Stomach smooth muscle (tissue), 2 donors: ENCODE data around the gene TMEM59L.
A peak's percentile ranks its signal among the peaks of the same experiment; 100 is the strongest.

Experiments used
- H3K27ac ChIP-seq: one replicate; pipeline ENCODE4 v1.7.0; 2013; ENCODE audit warnings: mild to moderate bottlenecking, low read length, inconsistent platforms
- H3K27me3 ChIP-seq, 2 donors: one replicate each; pipeline ENCODE4 v1.7.0; 2013; ENCODE audit warnings: low read length in 2 of 2; ENCODE audit not compliant: insufficient read depth in 2 of 2, control insufficient read depth in 1 of 2
- H3K36me3 ChIP-seq, 2 donors: one replicate each; pipeline ENCODE4 v1.7.0; 2013; ENCODE audit warnings: low read length in 2 of 2; ENCODE audit not compliant: control insufficient read depth in 2 of 2, insufficient read depth in 2 of 2
- H3K4me1 ChIP-seq: one replicate; pipeline ENCODE4 v1.7.0; 2013; ENCODE audit warnings: low read length; ENCODE audit not compliant: control insufficient read depth, insufficient read depth
- H3K4me3 ChIP-seq, 2 donors: one replicate each; pipeline ENCODE4 v1.7.0; 2013; ENCODE audit warnings: low read length in 2 of 2
- H3K9ac ChIP-seq, 2 donors: one replicate each; pipeline ENCODE4 v1.7.0; 2013; ENCODE audit warnings: low read length in 2 of 2, mild to moderate bottlenecking in 1 of 2
- H3K9me3 ChIP-seq, 2 donors: one replicate each; pipeline ENCODE4 v1.7.0; 2013; ENCODE audit warnings: low read length in 2 of 2; ENCODE audit not compliant: control insufficient read depth in 2 of 2
- donor health status: healthy.
- donor health status: Pancreatic carcinoma.

The TMEM59L gene

GRCh38 chr19:18662972-18663732 is 50.5 kb downstream of the TMEM59L start:
- peaks cover 0 to 3% of the 10 kb centered on the region in 2 donors for H3K9me3 ChIP-seq
- H3K27me3 ChIP-seq = no peaks in the 10 kb centered on the region
- peaks cover 59% of the 10 kb centered on the region for H3K4me1 ChIP-seq
- H3K36me3 ChIP-seq = peaks cover 4 to 10% of the 10 kb centered on the region in 2 donors
- no peak overlapping the region for H3K9ac ChIP-seq
- H3K4me3 ChIP-seq = no peak overlapping the region
- peak overlapping the region; percentile 67 for H3K27ac ChIP-seq

DNA sequence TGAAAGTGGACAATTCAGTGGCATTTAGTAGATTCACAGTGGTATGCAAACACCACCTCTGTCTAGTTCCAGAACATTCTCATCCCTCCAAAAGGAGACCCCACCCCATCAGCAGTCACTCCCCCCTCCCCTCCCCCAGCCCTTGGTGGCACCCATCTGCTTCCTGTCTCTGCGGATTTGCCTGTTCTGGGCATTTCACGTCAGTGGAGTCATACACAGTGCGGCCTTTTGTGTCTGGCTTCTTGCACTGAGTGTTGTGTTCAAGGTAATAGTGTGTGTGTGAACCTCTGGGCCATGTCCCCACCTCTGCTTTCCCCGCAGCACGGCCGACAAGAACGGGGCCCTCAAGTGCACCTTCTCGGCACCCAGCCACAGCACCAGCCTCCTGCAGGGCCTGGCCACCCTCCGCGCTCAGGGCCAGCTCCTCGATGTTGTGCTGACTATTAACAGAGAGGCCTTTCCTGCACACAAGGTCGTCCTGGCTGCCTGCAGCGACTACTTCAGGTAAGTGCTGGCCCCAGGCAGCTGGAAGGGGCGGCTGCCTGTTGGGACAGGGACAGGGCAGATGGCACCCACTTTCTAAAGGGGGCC is 51.4 kb downstream of the TMEM59L start:
- H3K9me3 ChIP-seq = peaks cover 0 to 3% of the 10 kb centered on the region in 2 donors
- no peak overlapping the region for H3K4me3 ChIP-seq
- peaks cover 11 to 14% of the 10 kb centered on the region in 2 donors for H3K36me3 ChIP-seq
- peaks cover 50% of the 10 kb centered on the region for H3K4me1 ChIP-seq
- H3K27ac ChIP-seq = peak overlapping the region; percentile 67
- no peaks in the 10 kb centered on the region for H3K27me3 ChIP-seq
- no peak overlapping the region for H3K9ac ChIP-seq

- Histone ChIP-seq H3K27me3 (no peaks in the 10 kb centered on the region), H3K4me1 (peaks cover 40% of the 10 kb centered on the region), H3K36me3 (peaks cover 16 to 24% of the 10 kb centered on the region in 2 donors), H3K4me3 (peak overlapping the region; percentile 31 to 52), H3K9me3 (peaks cover 0 to 3% of the 10 kb centered on the region in 2 donors), H3K27ac (peak overlapping the region; percentile 91), H3K9ac (peak overlapping the region; percentile 55 to 68)
Measured at GRCh38 chr19:18665771-18666202, 53.1 kb downstream of the TMEM59L start.

DNA sequence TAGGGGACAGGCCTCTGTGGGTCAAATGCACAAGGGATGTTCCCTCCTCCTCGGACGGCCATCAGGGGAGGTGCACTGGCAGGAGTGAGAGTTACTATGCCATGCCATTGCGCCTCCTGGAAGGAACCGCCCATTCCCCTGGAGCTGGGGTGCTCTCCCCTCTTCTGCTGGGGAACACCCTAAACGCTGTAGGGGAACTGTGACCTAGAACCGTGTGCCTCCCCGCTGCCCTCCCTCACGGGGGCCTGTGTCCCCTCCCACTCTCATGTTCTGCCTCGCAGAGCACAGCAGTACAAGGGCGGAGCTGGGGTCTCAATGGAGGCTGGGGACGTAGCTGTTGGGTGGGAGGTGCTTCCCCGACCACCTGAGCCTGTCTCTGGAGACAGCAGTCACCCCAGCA is 53.6 kb downstream of the TMEM59L start:
- Histone ChIP-seq H3K4me1 (peaks cover 42% of the 10 kb centered on the region), H3K27me3 (no peaks in the 10 kb centered on the region), H3K27ac (peak overlapping the region; percentile 91), H3K4me3 (peak overlapping the region in 1 of 2 donors; percentile 52), H3K9me3 (peaks cover 0 to 3% of the 10 kb centered on the region in 2 donors), H3K9ac (peak overlapping the region; percentile 55 to 68), H3K36me3 (peaks cover 16 to 22% of the 10 kb centered on the region in 2 donors)

GRCh38 chr19:18666784-18667183 is 54.1 kb downstream of the TMEM59L start:
- H3K36me3 ChIP-seq = peaks cover 16 to 17% of the 10 kb centered on the region in 2 donors
- H3K27me3 ChIP-seq = no peaks in the 10 kb centered on the region
- H3K27ac ChIP-seq = peak overlapping the region; percentile 91
- peaks cover 0 to 2% of the 10 kb centered on the region in 2 donors for H3K9me3 ChIP-seq
- peak overlapping the region in 1 of 2 donors; percentile 29 for H3K4me3 ChIP-seq
- H3K9ac ChIP-seq = peak overlapping the region; percentile 55 to 68
- peaks cover 45% of the 10 kb centered on the region for H3K4me1 ChIP-seq

- Histone ChIP-seq H3K36me3 (peaks cover 16% of the 10 kb centered on the region in 2 donors), H3K9me3 (no peaks in the 10 kb centered on the region), H3K9ac (no peak overlapping the region), H3K4me3 (no peak overlapping the region), H3K27me3 (no peaks in the 10 kb centered on the region), H3K4me1 (peaks cover 49% of the 10 kb centered on the region), H3K27ac (no peak overlapping the region)
Measured at GRCh38 chr19:18667531-18668251, 55.0 kb downstream of the TMEM59L start.

GRCh38 chr19:18668252-18668631 is 55.6 kb downstream of the TMEM59L start:
- Histone ChIP-seq H3K4me3 (no peak overlapping the region), H3K4me1 (peaks cover 49% of the 10 kb centered on the region), H3K27me3 (no peaks in the 10 kb centered on the region), H3K36me3 (peaks cover 16% of the 10 kb centered on the region in 2 donors), H3K27ac (no peak overlapping the region), H3K9me3 (no peaks in the 10 kb centered on the region), H3K9ac (no peak overlapping the region)

GRCh38 chr19:18668744-18669523 is 56.3 kb downstream of the TMEM59L start:
- H3K27me3 ChIP-seq = no peaks in the 10 kb centered on the region
- no peak overlapping the region for H3K4me3 ChIP-seq
- no peak overlapping the region for H3K27ac ChIP-seq
- H3K4me1 ChIP-seq = peaks cover 45% of the 10 kb centered on the region
- H3K36me3 ChIP-seq = peaks cover 16% of the 10 kb centered on the region in 2 donors
- no peaks in the 10 kb centered on the region for H3K9me3 ChIP-seq
- no peak overlapping the region for H3K9ac ChIP-seq

GRCh38 chr19:18669524-18669817 is 56.8 kb downstream of the TMEM59L start:
- no peaks in the 10 kb centered on the region for H3K9me3 ChIP-seq
- H3K4me3 ChIP-seq = no peak overlapping the region
- no peak overlapping the region for H3K27ac ChIP-seq
- no peaks in the 10 kb centered on the region for H3K27me3 ChIP-seq
- peaks cover 45% of the 10 kb centered on the region for H3K4me1 ChIP-seq
- peaks cover 16% of the 10 kb centered on the region in 2 donors for H3K36me3 ChIP-seq
- no peak overlapping the region for H3K9ac ChIP-seq

DNA sequence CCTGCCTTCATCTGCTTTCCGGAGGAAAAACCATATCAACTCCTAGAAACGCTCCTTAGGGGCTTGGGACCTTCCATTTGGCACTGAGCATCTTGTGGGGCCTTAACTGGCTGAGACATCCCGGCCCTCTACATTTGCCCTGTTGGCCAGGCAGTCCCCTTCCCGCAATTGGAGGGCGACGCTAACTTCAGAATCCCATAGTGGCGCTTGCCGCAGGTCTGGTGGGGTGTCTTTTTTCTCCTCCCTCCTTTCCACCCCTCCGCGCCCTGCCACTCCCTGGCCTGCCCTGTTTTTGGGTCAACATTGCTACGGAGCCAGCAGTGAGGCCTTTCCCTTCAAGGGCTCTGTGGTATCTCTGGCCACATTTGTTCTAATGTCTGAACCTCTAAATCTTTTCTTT is 57.2 kb downstream of the TMEM59L start:
- Histone ChIP-seq H3K9me3 (no peaks in the 10 kb centered on the region), H3K4me3 (no peak overlapping the region), H3K36me3 (peaks cover 16% of the 10 kb centered on the region in 2 donors), H3K27me3 (no peaks in the 10 kb centered on the region), H3K9ac (no peak overlapping the region), H3K27ac (peak overlapping the region; percentile 31), H3K4me1 (peaks cover 49% of the 10 kb centered on the region)
